GM21360 (cell line): ENCODE results near the gene FETUB.

Experiments used
- ATAC-seq: cut with Tn5 transposase; IDR thresholded peaks from one replicate; pipeline ENCODE4 v1.9.1; 2021; ENCODE audit warnings: mild to moderate bottlenecking, moderate library complexity; ENCODE audit not compliant: unreplicated experiment

Gene FETUB, protein sequence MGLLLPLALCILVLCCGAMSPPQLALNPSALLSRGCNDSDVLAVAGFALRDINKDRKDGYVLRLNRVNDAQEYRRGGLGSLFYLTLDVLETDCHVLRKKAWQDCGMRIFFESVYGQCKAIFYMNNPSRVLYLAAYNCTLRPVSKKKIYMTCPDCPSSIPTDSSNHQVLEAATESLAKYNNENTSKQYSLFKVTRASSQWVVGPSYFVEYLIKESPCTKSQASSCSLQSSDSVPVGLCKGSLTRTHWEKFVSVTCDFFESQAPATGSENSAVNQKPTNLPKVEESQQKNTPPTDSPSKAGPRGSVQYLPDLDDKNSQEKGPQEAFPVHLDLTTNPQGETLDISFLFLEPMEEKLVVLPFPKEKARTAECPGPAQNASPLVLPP

DNA sequence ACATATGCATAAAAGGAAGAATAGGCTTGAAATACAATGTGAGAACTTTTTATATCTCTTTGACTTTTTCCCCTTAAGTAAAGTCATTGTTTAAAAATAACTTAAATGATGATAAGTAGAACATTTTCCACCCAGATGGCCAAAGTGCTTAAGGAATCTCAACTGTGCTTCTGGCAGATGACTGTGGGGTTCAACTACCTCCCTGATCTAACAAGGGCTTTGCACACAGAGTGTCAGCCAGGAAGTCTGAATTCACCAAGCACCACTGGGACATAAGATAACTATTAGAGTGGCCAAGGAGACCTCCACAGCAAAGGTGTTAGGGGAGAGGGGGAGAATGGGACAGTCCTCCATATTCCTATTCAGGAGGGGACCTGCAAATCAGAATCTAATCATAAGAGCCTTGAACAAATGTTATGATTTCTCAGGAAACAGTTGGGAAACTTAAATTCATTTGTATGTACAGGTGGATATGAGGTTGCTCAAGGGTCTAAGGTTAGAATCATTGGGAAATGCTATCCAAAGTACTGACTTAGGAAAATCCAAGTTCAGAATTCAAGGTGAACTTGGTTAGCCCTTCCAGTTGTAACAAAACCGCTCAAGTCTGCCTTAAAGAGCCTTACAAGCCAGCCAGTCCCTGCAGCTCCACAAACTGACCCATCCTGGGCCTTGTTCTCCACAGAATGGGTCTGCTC lies at the start of gene FETUB:
Gene FETUB, plus strand, starts transcription at position 622 of the 695 bp plus-strand sequence. Its CDS starts 62 bp downstream, at position 684.
- ATAC-seq: no peak

DNA sequence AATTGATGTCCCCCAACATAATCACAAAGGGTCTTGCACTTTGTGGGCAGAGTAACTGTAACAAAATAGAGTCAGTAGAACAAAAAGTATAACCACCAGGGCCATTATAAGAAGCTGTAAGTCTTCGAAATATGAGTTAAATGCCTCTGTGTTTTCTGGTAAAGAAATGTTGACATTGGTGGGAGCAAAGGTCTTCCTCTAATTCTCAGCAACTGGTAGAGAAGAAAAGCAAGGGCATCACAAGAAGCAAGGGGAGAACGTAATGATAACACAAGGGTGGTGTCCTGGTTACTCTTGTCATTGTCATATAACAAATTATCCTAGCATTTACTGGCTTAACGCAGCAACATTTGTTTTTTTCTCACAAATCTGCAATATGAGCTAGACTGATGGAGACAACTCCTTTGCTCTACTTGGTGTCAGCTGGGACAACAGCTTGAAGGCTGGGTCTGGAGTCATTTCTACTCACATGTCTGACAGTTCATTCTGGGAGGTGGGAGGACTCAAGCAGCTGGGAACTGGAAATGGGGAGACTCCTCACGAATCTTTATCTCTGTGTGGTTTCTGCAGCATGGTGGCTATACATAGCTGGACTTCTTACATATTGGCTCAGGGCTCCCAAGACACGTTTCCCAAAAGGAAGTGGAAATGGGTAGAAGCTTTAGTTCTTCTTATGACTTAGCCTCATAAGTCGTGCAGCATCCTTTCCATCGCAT lies 49.5 kb upstream of the FETUB start:
- ATAC-seq: no peak

DNA sequence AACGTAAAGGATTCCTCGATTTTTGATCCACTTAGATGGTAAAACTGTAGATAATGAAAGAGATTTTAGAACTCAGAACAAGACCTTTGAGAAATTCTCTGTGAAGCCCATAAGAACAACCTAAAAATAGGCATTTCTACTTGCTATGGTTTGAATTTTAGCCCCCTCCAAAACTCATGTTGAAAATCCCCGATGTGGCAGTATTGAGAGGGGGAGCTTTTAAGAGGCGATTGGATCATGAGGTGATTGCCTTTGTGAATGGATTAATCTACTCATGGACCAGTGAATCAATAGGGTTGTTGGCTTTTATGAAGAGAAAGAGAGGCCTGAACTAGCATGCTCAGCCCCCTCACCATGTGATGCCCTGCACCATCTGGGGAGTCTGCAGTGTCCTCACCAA lies 47.5 kb upstream of the FETUB start:
- ATAC-seq: no peak

DNA sequence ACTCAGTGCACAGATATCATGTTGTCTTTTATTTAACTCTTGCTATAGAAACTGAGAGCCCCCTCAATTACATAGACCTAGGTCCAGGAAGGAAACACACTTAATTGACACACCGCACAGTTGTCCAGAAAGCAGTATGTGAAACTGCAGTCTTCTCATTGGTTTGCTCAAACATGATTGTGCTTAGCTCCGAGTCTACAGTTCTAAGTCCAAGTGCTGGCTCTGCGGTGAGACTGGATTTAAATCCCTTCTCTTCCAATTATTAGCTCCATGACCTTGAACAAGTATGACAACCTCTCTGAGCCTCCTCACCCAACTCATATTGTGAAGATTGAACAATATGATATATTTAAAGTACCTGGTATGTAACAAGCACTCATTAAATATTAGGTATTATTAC lies 46.3 kb upstream of the FETUB start:
- no peak for ATAC-seq

DNA sequence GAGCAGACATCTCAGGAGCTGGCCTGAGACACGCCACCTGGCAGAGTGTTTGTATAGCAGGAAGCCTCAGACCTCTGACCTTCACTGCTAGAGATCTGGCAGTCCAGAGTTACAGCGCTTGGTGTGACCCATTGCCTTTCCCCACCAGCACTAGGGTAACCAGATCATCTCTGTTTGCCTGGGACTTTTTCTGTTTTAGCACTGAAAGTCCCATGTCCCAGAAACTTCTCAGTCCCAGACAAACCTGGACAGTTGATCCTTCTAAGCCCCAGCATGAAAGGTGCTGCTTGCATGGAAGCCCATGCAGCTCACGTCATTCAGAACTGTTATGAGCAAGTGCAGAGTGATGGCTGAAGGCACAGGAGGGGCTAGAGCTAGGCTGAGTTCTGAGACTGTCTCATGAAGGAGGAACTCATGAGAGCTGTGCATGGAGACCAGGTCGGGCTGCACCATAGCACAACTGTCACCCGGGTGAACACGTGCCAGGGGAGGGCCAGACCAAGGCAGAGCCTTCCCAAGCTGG lies 45.5 kb upstream of the FETUB start:
- no peak for ATAC-seq

DNA sequence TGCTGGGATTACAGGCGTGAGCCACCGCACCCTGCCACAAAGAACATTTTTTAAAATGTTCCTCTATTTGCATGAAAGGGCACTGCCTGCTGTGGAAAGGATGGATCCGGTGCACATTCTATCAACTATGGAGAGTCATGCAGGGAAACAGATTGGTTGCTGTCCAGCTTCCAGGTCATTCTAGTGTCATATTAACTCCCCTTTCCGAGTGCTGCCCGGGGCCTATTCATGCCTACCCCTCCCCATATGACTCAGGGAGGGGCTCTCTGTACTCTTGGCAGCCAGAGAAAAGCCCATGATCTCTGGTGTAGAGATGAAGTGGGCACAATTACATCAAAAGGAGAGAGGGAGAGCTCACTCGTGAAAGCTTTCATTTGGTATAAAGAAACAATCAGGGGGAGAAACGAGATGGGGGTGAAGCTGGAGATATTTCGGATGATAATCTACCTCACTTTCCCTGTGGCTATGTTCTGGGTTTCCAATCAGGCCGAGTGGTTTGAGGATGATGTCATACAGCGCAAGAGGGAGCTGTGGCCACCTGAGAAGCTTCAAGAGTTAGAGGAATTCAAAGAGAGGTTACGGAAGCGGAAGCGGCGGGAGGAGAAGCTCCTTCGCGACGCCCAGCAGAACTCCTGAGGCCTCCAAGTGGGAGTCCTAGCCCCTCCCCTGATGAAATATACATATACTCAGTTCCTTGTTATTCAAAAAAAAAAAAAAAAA lies 43.5 kb upstream of the FETUB start:
- no peak for ATAC-seq

DNA sequence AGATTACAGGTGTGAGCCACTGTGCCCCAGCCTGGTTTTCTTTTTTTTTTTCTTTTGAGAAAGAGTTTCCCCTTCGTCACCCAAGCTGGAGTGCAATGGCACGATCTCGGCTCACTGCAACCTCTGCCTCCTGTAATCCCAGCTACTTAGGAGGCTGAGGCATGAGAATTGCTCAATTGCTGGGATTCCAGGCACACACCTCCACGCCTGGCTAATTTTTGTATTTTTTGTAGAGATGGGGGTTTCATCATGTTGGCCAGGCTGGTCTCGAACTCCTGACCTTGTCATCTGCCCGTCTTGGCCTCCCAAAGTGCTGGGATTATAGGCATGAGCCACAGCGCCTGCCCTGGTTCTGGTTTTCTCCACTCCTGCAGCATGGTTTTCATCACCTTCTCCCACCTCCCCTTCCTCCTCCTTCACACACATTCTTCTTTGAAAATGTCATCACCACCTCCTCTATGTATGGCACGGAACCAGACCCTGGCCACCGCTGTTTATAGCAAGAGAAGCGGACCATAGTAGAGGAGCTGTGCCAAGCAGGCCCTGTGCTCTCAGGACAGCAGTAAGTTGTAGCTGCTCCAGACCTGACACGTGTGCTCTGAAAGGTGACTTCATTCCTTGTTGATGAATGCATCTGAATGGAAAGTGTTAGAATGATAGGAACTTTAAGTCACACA lies 42.0 kb upstream of the FETUB start:
- no peak for ATAC-seq

DNA sequence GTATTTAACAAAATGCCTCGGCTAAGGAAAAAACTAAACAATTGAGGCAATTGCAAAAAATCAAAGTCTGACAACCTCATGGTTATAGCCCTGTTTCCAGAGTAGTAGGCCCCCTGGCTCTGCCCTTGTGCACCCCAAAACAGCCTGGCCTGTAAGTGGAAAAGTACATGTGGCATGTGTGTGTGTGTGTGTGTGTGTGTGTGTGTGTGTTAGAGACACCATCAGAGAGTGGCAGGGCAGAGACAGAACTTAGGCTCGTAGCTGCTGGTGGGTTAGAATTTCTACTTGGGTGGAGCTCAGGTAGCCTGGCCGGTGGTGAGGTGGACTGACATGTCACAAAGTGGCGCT lies 41.4 kb upstream of the FETUB start:
- no peak for ATAC-seq

DNA sequence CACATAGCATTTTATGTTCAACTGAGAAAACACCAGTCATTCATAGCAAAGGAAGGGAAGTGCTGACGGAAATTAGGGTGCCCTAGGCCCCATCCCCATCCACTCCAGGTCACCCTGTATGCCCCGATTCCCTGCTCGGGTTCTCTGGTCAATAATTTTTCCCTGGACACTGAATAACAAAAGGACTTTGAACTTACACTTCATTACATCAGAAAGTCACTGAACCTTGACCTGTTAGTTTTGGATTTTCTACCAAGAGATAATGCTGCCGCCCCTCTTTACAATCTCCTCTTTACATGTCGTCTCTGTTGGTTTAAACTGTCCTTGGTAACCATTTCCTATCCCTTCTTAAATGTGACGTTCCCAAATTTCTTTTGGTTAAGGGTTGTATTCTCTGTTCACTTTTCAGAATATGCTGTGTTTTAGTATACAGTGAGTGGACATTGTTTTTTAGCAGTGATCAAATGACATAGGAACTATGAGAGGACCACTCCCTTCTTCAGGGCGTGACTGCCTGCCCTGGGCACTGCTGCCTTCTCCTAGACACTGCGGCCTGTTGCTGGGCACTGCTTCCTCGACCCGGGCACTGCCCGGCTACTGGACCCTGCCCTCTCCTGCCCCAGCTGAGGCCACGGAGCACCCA lies 40.9 kb upstream of the FETUB start:
- ATAC-seq: no peak

DNA sequence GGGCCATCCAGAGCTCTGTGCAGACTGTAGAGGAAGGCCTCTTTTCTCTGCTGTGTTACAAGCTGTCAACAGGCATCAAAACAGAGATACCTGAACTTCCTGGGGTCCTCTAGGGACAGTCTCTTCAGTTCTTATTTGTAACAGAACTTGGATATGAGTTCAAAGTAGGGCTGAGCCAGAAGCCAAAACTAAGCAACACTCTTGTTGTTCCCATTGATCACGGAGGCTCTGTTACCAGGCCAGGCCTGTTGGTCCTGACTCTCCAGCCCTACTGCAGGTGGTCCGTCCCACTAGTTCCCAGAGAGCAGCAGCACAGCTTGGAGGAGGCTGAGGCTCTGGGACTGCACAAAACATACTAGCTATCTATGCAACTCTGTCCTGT lies 40.4 kb upstream of the FETUB start:
- no peak for ATAC-seq

DNA sequence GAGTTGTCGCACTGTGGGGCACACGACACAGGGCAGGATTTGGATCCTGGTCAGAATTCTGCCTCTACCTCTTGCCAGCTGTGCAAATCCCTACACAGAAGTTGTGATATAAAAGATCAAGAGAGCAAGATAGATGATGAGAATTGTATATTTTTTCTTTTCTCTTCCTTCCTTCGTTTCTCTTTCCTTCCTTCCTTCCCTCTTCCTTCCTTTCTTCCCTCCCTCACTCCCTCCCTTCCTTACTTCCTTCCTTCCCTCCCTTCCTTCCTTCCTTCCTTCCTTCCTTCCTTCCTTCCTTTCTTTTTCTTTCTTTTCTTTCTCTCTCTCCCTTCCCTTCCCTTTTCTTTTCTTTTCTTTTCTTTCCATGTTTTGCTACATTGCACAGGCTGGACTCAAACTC lies 39.3 kb upstream of the FETUB start:
- no peak for ATAC-seq

DNA sequence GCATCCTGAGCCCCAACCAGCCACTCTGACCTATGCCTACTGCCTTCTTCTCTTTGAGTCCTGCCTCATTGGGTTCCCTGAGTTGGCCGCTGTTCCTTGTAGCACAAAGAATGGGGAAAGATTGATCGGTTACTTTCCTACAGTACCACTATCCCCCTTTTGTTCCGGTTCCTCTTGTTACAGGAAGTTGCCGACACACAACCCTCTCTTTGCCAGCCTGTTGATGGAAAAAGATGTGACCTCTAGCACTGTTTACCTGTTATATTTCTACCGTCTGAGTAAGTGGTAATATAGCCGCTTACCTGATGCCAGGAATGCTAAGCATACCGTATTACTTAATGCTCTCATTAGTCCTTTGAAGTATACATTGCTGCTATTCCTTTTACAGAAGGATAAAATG lies 37.0 kb upstream of the FETUB start:
- ATAC-seq: no peak

DNA sequence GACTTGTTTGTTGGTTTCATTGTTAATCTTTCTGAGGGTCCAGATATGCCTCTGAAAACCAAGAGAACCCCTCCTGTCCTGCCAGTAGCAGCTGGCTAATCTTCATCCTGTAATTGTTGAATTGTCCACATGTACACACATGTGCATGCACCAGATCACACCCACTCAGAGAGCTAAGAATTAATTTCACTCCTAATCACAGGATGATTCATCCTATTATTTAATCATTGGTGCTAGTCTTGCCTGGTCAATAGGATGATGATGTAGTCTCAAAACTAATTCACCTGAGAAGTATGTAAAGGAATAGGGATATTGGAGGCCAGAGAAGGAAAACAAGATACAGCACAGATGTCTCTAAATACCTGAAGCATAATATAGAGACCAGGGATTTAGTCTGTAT lies 35.1 kb upstream of the FETUB start:
- ATAC-seq: no peak

DNA sequence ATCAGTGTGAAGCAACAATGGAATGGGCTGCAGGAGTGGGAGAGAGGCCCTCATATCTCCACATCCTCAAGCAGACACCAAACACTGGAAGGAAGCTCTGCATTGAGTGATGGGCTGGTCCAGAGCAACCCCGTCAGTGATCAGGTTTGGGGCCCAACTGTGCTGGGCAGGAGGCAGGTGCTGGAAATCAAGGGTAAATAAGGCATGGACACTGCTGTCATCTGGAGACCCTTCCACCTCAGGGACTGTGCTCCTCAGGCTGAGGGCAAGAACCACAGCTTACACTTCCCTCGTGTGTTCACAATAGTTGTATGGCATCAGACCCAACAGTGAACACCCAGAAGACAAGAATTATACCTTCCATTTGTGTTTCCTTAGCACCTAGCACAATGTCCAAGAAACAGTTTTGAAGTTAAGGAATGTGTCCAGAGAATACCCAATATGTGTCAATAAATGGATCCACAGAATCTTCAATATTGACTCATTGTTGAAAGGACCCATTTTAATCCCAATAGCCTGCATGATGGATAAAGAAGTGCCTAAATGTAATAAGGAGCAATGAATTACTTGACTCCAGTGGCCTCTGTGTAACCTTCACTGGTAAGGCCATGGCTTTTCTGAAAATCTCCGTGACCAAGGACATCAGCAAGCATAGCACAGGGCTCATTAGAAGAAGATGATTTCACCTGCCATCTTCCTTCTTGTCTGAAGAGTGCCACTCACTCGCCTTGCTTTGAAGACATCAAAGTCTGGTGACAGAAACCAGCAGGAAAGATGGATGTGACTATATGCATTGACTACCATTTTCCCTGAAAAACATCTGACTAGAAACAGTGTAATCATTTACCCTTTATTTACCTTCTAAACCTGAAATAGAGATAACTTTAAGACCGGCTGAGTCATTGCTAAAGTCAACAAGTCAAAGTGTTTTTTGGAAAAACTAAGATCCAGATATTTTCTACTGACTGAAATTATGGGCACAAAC lies 34.3 kb upstream of the FETUB start:
- ATAC-seq: no peak

DNA sequence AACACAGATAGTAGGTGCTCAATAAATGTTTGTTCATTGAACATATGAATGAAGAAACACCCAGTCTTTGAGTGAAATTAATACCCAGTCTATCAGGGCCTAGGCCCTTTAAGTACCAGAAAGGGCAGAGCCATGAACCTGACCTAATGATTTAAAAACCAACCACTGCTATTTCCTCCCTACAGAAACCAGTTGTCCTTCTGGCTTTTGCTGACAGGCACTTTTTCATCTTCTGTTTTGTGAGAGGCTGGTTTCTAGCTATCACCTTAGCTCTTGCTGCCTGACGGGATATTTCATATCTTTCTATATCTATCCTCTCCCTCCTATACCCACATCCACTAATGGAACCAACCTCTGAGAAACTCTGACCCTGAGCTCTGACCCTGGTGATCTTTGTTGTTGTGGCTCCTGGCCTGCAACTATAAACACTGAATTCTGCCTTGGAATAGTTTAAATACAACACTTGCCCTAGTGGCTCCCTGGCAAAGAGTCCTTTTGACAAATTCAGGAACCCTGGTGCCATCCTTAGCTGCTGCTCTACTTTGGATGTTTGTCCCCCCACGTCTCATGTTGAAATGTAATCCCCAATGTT lies 31.5 kb upstream of the FETUB start:
- ATAC-seq: no peak

DNA sequence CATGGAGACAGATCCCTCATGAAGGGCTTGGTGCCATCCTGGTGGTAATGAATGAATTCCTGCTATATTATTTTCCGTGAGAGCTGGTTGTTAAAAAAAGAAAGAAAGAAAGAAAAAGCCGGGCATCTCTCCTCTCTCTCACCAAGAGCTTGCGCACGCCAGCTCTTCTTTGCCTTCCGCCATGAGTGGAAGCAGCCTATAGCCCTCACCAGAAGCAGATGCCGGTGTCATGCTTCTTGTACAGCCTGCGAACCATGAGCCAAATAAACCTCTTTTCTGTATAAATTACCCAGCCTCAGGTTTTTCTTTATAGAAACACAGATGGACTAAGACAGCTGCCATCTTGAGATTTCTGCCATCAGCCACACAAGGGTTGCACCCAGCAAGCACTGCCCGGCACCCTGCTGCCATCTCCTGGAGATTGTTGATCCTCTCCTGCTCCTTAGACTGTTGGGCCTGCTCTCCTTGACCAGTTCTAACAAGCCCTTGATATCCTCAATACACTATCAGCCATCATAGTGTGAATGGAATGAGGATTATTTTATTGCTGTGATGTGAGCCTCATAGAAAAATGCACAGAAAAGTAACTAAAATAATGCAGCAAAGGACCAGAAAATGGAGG lies 30.8 kb upstream of the FETUB start:
- ATAC-seq: no peak

DNA sequence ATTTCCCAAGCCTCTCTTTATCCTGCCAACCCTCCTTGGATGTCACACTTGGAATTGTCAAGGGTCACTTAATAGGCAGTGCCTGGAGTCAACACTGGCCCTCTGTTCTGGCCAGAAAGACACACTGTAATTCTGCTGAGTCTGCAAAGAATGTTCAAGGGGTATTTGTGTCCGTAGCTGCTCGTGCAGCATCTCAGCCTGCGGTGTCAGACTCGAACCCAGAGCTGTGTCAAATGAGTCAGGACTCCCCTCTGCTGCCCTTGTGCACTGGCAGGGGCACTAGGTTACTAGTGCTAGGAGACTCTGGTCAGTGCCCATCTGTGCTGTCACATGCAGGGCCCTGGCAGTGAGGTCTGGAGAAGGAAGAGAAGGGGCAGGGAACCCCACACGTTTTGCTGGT lies 28.1 kb upstream of the FETUB start:
- no peak for ATAC-seq
